ENCODE data around the gene RITA1. TPM values are rescaled to one million over a fixed set of nuclear protein-coding genes. Genes with fewer than 3 reads are reported as not detected.

The RITA1 gene
- total RNA-seq, 1 experiment from 2014 or later = 33.6 TPM

DNA sequence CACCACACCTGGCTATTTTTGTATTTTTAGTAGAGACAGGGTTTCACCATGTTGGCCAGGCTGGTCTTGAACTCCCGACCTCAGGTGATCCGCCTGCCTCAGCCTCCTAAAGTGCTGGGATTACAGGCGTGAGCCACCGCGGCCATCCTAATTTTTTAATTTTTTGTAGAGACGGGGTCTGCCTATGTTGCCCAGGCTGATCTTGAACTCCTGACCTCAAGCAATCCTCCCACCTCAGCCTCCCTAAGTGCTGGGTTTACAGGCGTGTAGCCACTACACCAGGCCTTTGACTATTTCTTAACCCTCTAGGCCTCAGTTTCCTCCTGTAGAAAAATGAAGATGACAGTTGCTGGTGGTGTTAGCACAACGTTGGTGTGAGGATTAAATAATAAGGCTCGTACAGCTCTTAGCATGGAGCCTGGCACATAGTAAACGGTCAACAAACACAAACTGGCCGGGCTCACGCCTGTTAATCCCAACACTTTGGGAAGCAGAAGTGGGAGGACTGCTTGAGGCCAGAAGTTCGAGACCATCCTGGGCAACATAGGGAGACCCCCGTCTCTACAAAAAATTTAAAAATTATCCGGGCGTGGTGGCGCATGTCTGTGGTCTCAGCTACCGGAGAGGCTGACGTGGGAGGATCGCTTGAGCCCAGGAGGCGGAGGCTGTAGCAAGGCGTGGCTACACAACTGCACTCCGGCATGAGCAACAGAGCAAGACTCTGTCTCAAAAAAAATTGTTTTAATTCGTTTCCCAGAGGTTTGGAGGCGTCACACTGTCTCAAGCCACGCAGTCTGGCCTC is 1.2 kb upstream of the RITA1 start:
- H3K4me1 ChIP-seq = no peaks in the 10 kb centered on the region
- no peaks in the 10 kb centered on the region for H3K9me3 ChIP-seq
- H3K27me3 Mint-ChIP-seq (ENCODE audit: insufficient read depth, unreplicated experiment) = no peaks in the 10 kb centered on the region
- no peaks in the 10 kb centered on the region for H3K9me3 Mint-ChIP-seq (ENCODE audit: unreplicated experiment)
- CTCF ChIA-PET = interaction anchor here (0.6 to 1.8 kb wide), 3 partner anchors 10 to 711 kb away, joined by 3 to 8 read pairs (median 3); no protein-coding TSS in a partner anchor
- H3K36me3 ChIP-seq (ENCODE audit: control insufficient read depth, insufficient read depth, low read length) = peaks cover 3% of the 10 kb centered on the region; the same call in 1 of the 2 replicates
- H3K27ac Mint-ChIP-seq (ENCODE audit: unreplicated experiment) = peak overlapping the region; percentile 88
- BruUV-seq (replicated peaks) = no TSS peak
- DNase-seq = no peak
- peaks cover 14% of the 10 kb centered on the region for H3K4me1 Mint-ChIP-seq (ENCODE audit: low read depth, unreplicated experiment)
- intact Hi-C loops (cut with micrococcal nuclease; ENCODE audit: unreplicated experiment) = no loop called here
- TF ChIP-seq, protein P1, sequence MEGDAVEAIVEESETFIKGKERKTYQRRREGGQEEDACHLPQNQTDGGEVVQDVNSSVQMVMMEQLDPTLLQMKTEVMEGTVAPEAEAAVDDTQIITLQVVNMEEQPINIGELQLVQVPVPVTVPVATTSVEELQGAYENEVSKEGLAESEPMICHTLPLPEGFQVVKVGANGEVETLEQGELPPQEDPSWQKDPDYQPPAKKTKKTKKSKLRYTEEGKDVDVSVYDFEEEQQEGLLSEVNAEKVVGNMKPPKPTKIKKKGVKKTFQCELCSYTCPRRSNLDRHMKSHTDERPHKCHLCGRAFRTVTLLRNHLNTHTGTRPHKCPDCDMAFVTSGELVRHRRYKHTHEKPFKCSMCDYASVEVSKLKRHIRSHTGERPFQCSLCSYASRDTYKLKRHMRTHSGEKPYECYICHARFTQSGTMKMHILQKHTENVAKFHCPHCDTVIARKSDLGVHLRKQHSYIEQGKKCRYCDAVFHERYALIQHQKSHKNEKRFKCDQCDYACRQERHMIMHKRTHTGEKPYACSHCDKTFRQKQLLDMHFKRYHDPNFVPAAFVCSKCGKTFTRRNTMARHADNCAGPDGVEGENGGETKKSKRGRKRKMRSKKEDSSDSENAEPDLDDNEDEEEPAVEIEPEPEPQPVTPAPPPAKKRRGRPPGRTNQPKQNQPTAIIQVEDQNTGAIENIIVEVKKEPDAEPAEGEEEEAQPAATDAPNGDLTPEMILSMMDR (IDR thresholded peaks at IDR 0.05; ENCODE audit: insufficient read depth in 1 of 2, low read depth in 1 of 2, low read length in 1 of 2, severe bottlenecking in 1 of 2, unreplicated experiment in 1 of 2) = no peak
- peaks cover 73% of the 10 kb centered on the region for H3K36me3 Mint-ChIP-seq (ENCODE audit: insufficient read depth, unreplicated experiment)
- peak overlapping the region; percentile 87 for H3K4me3 Mint-ChIP-seq (ENCODE audit: unreplicated experiment)
- no peaks in the 10 kb centered on the region for H3K27me3 ChIP-seq (replicated peaks; ENCODE audit: control insufficient read depth, insufficient read depth, low read length)
- H3K4me3 ChIP-seq (ENCODE audit: low read depth, low read length) = peak overlapping the region; percentile 93
- POLR2A ChIA-PET = interaction anchor here (0.8 to 1.8 kb wide), 2 partner anchors 38 to 46 kb away, joined by 5 to 11 read pairs; partner anchors contain the start of gene TPCN1

DNA sequence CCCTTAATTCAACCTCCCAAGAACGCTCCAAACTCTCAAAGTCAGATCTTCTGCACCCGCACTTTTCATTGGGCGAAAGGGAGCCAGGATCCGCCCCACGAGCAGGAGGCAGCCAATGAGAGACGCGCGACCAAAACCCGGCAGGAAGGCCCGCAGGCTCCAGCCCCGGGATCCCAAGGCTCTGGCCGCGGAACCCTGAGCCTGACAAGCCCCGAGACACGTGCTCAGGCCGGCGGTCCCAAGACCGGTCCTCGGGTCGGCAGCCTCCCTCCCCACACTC is 681 bp upstream of the RITA1 start:
- CTCF ChIA-PET = interaction anchor here (0.6 to 1.8 kb wide), 2 partner anchors 10 to 20 kb away, joined by 3 to 8 read pairs; no protein-coding TSS in a partner anchor
- peak overlapping the region; percentile 87 for H3K4me3 Mint-ChIP-seq (ENCODE audit: unreplicated experiment)
- peaks cover 16% of the 10 kb centered on the region for H3K4me1 Mint-ChIP-seq (ENCODE audit: low read depth, unreplicated experiment)
- H3K27me3 Mint-ChIP-seq (ENCODE audit: insufficient read depth, unreplicated experiment) = no peaks in the 10 kb centered on the region
- TF ChIP-seq, protein P1 (IDR thresholded peaks at IDR 0.05; ENCODE audit: insufficient read depth in 1 of 2, low read depth in 1 of 2, low read length in 1 of 2, severe bottlenecking in 1 of 2, unreplicated experiment in 1 of 2) = no peak
- H3K4me1 ChIP-seq = no peaks in the 10 kb centered on the region
- H3K4me3 ChIP-seq (ENCODE audit: low read depth, low read length) = peak overlapping the region; percentile 93
- POLR2A ChIA-PET = interaction anchor here (0.6 to 1.8 kb wide), 4 partner anchors 32 to 529 kb away, joined by 4 to 11 read pairs (median 8); no protein-coding TSS in a partner anchor
- no TSS peak for BruUV-seq (replicated peaks)
- intact Hi-C loops (cut with micrococcal nuclease; ENCODE audit: unreplicated experiment) = no loop called here
- no peaks in the 10 kb centered on the region for H3K27me3 ChIP-seq (replicated peaks; ENCODE audit: control insufficient read depth, insufficient read depth, low read length)
- H3K36me3 ChIP-seq (ENCODE audit: control insufficient read depth, insufficient read depth, low read length) = peaks cover 4% of the 10 kb centered on the region; the same call in 1 of the 2 replicates
- H3K36me3 Mint-ChIP-seq (ENCODE audit: insufficient read depth, unreplicated experiment) = peaks cover 72% of the 10 kb centered on the region
- H3K9me3 Mint-ChIP-seq (ENCODE audit: unreplicated experiment) = no peaks in the 10 kb centered on the region
- H3K9me3 ChIP-seq = no peaks in the 10 kb centered on the region
- peak overlapping the region; percentile 88 for H3K27ac Mint-ChIP-seq (ENCODE audit: unreplicated experiment)
- DNase-seq = peak; percentile 90 to 91

DNA sequence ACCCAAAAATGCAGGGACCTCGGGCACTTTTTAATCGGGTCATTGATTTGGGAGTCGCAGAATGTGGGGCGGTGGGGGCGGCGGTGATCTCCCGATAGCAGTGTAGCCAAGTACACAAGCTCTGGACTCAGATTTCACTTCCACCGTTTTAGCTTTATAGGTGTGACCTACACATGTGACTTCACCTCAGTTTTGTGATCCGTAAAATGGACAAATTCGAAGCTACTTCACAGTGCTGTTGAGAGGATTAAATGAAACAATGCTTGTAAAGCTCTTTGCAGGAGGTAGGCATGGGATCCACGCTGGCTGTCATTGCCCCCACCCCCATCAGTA is 478 bp downstream of the RITA1 start:
- ChIA-PET CTCF (interaction anchor here (1.0 kb wide), 1 partner anchor 33 kb away, joined by 5 read pairs; no protein-coding TSS in a partner anchor), POLR2A (interaction anchor here (0.5 to 1.8 kb wide), 6 partner anchors 33 to 776 kb away, joined by 3 to 11 read pairs (median 4); no protein-coding TSS in a partner anchor)
- TF ChIP-seq, protein P1 (IDR thresholded peaks at IDR 0.05; ENCODE audit: insufficient read depth in 1 of 2, low read depth in 1 of 2, low read length in 1 of 2, severe bottlenecking in 1 of 2, unreplicated experiment in 1 of 2) = no peak
- no peaks in the 10 kb centered on the region for H3K27me3 ChIP-seq (replicated peaks; ENCODE audit: control insufficient read depth, insufficient read depth, low read length)
- H3K27me3 Mint-ChIP-seq (ENCODE audit: insufficient read depth, unreplicated experiment) = no peaks in the 10 kb centered on the region
- no TSS peak for BruUV-seq (replicated peaks)
- H3K9me3 Mint-ChIP-seq (ENCODE audit: unreplicated experiment) = no peaks in the 10 kb centered on the region
- H3K27ac Mint-ChIP-seq (ENCODE audit: unreplicated experiment) = peak overlapping the region; percentile 88
- H3K36me3 Mint-ChIP-seq (ENCODE audit: insufficient read depth, unreplicated experiment) = peaks cover 65% of the 10 kb centered on the region
- peaks cover 4% of the 10 kb centered on the region; the same call in 1 of the 2 replicates for H3K36me3 ChIP-seq (ENCODE audit: control insufficient read depth, insufficient read depth, low read length)
- H3K4me1 ChIP-seq = peaks cover 6% of the 10 kb centered on the region; the same call in 1 of the 2 replicates
- intact Hi-C loops (cut with micrococcal nuclease; ENCODE audit: unreplicated experiment) = no loop called here
- H3K4me3 Mint-ChIP-seq (ENCODE audit: unreplicated experiment) = peak overlapping the region; percentile 87
- H3K4me1 Mint-ChIP-seq (ENCODE audit: low read depth, unreplicated experiment) = peaks cover 16% of the 10 kb centered on the region
- H3K4me3 ChIP-seq (ENCODE audit: low read depth, low read length) = peak overlapping the region; percentile 93
- no peaks in the 10 kb centered on the region for H3K9me3 ChIP-seq
- DNase-seq = no peak
